Mucosa of stomach (tissue), 1 donor: ENCODE data around the gene RFX4.

ENCODE experiments used
- H3K27me3 ChIP-seq: one replicate; pipeline ENCODE4 v1.7.0; 2013; ENCODE audit warnings: mild to moderate bottlenecking, low read length; ENCODE audit not compliant: control insufficient read depth, insufficient read depth
- H3K36me3 ChIP-seq: one replicate; pipeline ENCODE4 v1.7.0; 2013; ENCODE audit warnings: low read length; ENCODE audit not compliant: control insufficient read depth, insufficient read depth
- H3K4me1 ChIP-seq: one replicate; pipeline ENCODE4 v1.7.0; 2013; ENCODE audit warnings: mild to moderate bottlenecking, low read length; ENCODE audit not compliant: control insufficient read depth, insufficient read depth
- H3K4me3 ChIP-seq: one replicate; pipeline ENCODE4 v1.7.0; 2013; ENCODE audit warnings: low read length
- H3K9ac ChIP-seq: one replicate; pipeline ENCODE4 v1.7.0; 2013; ENCODE audit warnings: mild to moderate bottlenecking, low read length, moderate library complexity
- H3K9me3 ChIP-seq: one replicate; pipeline ENCODE4 v1.7.0; 2013; ENCODE audit warnings: mild to moderate bottlenecking, low read length, moderate library complexity; ENCODE audit not compliant: control insufficient read depth
- donor health status: Pancreatic carcinoma.

Gene RFX4

DNA sequence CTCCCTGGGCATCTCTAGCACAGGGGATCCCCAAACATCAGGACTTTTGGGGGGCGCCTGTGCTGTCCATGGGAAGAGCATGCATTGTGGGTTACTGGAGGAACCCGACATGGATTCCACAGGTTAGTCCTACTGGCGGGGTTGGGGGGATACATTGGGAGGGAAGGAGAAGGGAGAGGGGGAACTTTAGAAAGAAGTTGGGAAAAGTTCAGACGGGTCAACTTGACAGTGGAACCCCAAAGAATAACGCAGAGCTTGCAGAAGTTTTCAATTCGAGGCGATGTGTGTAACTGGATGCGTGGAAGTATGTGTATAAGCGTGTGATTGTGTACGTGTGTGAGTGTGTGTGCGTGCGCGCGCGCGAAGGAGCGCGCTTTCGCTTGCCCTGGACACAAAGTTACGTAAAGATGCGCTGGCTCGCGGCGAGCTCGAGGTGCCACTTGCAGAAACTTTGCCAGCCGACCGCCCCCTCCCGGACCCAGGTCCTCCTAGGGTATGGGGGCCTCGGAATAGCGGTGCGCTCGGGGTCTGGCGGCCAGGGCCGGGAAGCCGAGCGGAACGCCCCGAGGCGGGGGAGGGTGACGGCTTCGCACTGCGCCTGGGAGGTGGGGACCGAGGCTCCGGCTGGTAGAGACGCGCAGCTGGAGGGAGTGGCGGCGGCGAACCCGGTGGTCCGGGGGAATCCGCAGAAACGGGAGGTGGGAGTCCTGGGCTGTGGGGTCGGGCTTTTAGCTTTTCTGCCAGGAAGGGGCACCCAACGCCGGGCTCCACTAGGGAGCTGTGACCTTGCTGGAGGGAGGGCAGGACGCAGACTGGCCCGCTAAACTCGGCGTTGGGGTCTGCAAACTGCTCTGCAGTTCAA lies 669 bp downstream of the RFX4 start:
- Histone ChIP-seq H3K9me3 (no peaks in the 10 kb centered on the region), H3K9ac (no peak overlapping the region), H3K4me1 (peaks cover 14% of the 10 kb centered on the region), H3K4me3 (no peak overlapping the region), H3K27me3 (peaks cover 90% of the 10 kb centered on the region), H3K36me3 (no peaks in the 10 kb centered on the region)

DNA sequence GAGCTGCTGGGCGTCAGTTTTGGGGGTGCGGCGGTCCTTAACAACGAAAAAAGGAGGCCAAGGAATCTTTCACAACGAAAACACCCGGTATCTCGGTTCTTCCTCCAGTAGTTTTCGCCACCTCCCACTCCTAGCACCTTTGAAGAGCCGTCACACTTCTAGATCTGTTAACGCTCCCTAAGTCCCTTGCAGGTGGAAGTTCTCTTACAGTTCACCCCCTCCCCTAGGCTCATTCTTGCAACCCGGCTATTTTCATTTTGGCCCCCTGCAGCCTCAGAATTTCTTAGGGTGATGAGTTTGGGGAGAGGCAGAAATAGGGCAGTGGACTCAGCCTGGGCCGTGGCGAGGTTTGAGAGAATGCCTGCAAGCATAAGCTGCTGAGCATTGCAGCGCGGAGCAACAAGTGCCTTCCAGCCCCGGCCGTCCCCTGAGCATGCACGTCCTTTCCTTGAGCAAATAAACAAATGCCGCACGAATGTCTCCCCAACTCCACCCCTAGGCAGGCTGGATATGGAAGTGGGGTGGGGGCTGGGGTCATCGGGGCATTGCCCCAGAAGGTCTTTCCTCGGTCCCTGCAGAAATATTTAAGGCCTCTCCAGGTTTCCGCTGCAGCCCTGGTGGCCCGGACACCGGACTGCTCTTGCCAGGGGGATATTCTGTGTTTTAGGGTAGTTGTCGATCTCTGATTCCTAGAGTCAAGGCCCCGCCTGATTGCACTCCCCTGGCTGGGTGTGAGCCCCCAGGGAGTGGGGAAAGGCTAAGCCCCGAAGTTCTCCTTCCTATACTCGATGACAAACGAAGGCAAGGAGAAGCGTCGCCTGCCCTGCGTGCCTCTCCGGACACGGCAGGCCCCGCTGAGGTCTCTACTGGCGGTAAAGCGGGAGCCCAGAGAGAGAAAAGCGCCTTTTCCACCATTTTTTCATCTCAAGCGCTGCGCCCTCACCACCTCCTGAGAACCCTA lies 1.6 kb downstream of the RFX4 start:
- H3K9ac ChIP-seq, result no peak overlapping the region
- peaks cover 14% of the 10 kb centered on the region for H3K4me1 ChIP-seq
- no peak overlapping the region for H3K4me3 ChIP-seq
- H3K9me3 ChIP-seq, result no peaks in the 10 kb centered on the region
- peaks cover 98% of the 10 kb centered on the region for H3K27me3 ChIP-seq
- no peaks in the 10 kb centered on the region for H3K36me3 ChIP-seq

DNA sequence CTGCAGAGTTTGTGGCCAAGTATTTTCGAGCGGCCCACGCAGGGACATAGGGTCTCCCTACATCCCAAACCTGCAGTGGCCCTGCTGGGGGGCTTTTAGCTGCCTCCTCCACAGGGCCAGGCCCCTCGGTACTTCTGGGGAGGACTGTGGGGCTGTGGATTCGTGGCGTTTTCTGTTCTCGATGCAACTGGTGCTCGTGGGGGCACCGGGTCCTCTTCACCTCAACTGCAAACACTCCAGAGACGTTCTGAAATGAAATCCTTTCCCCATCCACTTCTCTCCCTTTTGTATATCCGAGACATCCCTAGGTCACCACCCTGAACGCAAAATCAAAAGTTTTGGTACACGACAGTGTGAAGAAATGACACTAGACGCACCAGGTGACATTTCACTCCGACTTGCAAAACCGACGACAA lies 2.3 kb downstream of the RFX4 start:
- Histone ChIP-seq H3K27me3 (peaks cover 97% of the 10 kb centered on the region), H3K9ac (no peak overlapping the region), H3K36me3 (no peaks in the 10 kb centered on the region), H3K4me1 (peaks cover 14% of the 10 kb centered on the region), H3K4me3 (no peak overlapping the region), H3K9me3 (no peaks in the 10 kb centered on the region)

DNA sequence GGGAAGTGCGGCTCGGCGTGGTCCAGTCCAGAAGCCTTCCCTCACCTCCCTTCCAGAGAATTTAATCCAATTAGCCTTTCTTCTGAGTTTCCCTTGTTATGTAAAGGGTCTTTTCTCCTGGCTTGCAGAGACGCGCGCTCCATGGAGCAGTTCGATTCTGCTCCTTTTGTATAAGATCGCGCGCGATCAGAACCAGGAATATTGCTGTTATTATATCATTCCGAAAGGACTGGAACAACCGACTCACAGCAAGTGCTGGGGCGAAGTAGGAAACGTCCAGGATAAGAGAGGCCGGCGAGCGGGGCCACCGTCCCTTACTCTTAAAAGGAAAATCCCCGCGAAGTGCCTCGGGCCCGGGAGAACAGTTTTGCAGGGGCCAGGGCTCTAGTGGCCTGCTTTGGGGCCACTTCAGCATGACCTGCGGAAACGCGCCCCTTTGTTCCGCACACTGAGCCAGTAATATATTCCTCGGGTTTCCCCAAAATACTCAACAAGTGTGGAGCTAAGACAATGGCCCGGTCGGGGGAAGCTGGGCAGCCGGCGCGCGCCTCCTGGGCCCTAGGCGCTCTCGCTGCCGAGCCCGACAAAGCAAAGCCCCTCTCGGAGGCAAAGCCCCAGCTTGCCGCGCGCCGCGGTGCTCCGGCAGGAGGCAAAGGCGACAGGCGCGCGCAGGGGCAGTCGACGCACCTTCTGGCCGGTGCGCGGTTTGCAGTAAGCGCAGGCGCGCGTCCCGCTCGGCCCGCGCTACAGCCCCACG lies 2.9 kb downstream of the RFX4 start:
- no peak overlapping the region for H3K4me3 ChIP-seq
- peaks cover 92% of the 10 kb centered on the region for H3K27me3 ChIP-seq
- no peaks in the 10 kb centered on the region for H3K9me3 ChIP-seq
- H3K36me3 ChIP-seq, result no peaks in the 10 kb centered on the region
- no peak overlapping the region for H3K9ac ChIP-seq
- peaks cover 14% of the 10 kb centered on the region for H3K4me1 ChIP-seq

DNA sequence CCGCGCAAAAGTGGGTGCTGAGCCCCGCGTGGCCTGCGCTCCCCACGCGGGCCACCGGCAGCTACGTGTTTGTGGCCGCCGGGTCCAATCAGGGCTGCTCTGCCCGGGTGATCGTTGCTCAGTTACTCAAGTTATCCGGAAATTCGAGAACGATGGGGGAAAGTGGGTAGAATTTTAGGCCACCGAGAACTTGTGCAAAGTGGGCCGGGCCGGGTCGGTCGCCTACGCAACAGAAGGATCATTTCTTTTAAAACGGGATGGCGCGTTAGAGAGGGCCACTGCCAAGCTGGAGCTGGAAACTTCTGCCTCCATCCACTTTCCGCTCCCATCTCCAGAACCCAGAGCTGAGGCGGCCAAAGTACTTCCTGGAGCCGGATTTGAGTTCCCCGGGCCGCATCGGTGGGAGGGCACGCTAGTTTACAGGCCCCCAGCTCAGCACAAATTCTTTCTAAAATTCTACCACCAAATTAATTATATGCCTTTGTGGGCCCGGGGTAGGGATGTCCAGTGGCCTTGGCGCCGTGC lies 3.5 kb downstream of the RFX4 start:
- H3K4me3 ChIP-seq, result no peak overlapping the region
- peaks cover 14% of the 10 kb centered on the region for H3K4me1 ChIP-seq
- no peak overlapping the region for H3K9ac ChIP-seq

DNA sequence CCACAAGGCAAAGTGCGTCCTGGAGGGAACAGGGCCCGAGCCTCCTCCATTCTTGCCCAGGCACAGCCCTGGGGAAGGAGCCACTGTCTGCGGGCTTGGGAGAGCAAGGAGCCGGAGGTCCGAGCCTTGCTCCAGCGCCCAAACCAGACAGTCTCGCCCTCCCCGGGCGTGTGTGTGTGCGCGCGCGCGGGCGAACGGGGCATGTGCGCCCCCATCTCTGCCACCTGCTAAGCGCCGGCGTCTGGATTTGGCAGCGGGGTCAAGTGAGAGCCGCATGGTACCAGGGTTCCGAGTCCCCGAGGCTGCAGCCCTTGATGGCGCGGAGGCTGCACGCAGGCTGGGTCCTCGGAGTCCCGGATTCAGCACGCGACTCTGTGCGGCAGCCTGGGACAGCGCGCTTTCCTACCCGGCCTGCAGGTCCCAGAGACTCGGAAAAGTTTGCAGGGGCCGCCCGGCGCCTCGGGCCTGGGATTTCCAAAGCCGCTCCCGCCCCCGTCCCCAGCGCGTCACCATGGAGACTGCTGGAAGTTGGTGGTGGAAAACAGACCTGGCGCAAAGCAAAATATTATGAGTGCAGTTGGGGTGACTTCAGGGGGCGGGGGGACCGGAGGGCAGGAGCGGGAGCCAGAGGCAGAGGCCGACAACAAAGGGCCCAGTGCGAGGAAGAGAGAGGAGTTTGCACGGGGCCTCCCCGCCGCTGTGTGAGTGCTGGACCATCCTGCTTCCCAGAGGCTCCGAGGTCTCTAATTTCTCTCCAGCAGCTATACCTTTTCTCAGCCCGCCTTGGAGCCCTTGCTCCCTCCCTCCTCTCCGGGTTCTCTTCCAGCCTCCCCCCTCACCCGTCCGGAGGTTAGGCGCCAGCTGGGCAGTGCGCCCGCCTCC lies 4.2 kb downstream of the RFX4 start:
- Histone ChIP-seq H3K4me1 (peaks cover 14% of the 10 kb centered on the region), H3K4me3 (no peak overlapping the region), H3K9ac (no peak overlapping the region), H3K27me3 (peaks cover 80% of the 10 kb centered on the region), H3K9me3 (no peaks in the 10 kb centered on the region), H3K36me3 (no peaks in the 10 kb centered on the region)

More for the DNA sequence above, 3.5 kb downstream of the RFX4 start:
- Histone ChIP-seq H3K27me3 (peaks cover 85% of the 10 kb centered on the region), H3K9me3 (no peaks in the 10 kb centered on the region), H3K36me3 (no peaks in the 10 kb centered on the region)

DNA sequence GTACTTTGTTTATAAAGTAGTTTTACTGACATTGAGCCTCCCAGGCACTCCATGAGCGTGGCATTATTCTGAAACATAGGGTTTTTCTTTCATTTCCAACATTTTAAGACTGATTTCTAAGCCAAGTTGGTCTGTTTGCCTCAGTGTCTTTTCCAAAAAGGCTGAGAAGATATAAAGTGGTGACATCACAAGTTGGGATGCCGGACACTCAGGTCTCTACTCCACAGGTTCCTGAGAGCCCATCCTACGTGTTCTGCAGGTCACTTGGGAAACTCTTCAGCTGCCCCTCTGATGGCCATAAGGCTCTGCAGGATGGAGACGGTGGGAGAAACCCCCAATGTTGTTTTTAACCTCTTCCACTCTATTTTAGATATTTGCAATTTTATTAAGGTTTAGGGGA lies 6.0 kb downstream of the RFX4 start:
- no peaks in the 10 kb centered on the region for H3K36me3 ChIP-seq
- H3K27me3 ChIP-seq, result peaks cover 63% of the 10 kb centered on the region
- H3K9me3 ChIP-seq, result no peaks in the 10 kb centered on the region
- H3K9ac ChIP-seq, result no peak overlapping the region
- H3K4me3 ChIP-seq, result no peak overlapping the region
- H3K4me1 ChIP-seq, result peaks cover 6% of the 10 kb centered on the region

DNA sequence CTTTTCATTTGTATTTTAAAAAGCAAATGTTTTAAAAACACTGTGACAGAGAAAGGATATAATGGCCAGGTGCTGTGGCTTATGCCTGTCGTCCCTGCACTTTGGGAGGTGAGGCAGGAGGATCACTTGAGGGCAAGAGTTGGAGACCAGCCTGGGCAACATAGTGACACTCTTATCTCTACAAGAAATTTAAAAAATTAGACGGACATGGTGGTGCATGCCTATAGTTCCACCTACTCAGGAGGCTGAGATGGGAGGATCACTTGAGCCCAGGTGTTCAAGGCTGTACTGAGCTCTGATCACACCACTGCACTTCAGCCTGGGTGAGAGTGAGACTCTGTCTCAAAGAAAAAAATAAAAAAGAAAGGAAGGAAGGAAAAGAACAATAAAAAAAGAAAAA lies 7.8 kb downstream of the RFX4 start:
- Histone ChIP-seq H3K27me3 (peaks cover 50% of the 10 kb centered on the region), H3K4me1 (no peaks in the 10 kb centered on the region), H3K4me3 (no peak overlapping the region), H3K36me3 (no peaks in the 10 kb centered on the region), H3K9ac (no peak overlapping the region), H3K9me3 (no peaks in the 10 kb centered on the region)

DNA sequence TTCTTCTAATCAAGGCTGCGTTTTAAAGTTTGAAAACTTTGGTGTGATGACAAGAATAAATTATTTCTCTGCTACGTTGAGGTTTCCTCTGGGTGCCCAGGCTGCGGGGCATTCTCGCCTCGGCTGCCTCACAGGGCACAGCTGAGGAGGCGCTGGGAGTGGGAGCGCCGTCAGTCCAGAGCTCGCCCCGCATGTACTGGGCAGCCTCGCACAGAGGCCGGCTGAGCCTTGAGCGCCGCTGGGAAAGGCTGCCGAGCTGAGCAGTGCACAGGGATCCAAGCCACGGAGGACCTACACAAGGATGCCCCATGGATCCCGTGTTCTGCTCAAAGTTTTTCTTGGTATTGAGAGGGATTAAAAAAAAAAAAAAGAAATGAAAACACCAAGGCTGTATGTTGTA lies 11.6 kb downstream of the RFX4 start:
- peaks cover 12% of the 10 kb centered on the region for H3K27me3 ChIP-seq
- H3K4me3 ChIP-seq, result no peak overlapping the region
- H3K9ac ChIP-seq, result no peak overlapping the region
- no peaks in the 10 kb centered on the region for H3K9me3 ChIP-seq
- no peaks in the 10 kb centered on the region for H3K4me1 ChIP-seq
- H3K36me3 ChIP-seq, result no peaks in the 10 kb centered on the region

DNA sequence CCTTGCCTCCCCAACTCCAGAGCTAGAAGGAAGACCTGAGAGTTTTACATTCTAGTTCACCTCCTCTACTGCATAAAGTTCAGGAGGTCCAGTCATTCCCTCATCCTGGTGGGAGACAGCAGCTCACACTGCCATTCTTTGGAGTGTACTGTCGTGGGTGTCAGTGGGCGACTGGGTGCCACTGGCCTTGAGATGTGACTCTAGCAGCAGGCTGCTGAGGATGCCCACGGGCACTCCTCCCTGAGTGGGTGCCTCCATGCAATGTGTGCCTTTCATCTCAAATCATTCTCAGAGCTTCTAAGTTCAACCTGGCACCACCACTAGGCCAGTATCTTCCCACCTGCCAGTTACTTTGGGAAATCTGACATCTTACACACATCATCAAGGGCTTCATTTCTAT lies 12.5 kb downstream of the RFX4 start:
- H3K27me3 ChIP-seq, result peaks cover 6% of the 10 kb centered on the region
- no peaks in the 10 kb centered on the region for H3K36me3 ChIP-seq
- no peaks in the 10 kb centered on the region for H3K4me1 ChIP-seq
- H3K9ac ChIP-seq, result no peak overlapping the region
- H3K9me3 ChIP-seq, result no peaks in the 10 kb centered on the region
- no peak overlapping the region for H3K4me3 ChIP-seq

DNA sequence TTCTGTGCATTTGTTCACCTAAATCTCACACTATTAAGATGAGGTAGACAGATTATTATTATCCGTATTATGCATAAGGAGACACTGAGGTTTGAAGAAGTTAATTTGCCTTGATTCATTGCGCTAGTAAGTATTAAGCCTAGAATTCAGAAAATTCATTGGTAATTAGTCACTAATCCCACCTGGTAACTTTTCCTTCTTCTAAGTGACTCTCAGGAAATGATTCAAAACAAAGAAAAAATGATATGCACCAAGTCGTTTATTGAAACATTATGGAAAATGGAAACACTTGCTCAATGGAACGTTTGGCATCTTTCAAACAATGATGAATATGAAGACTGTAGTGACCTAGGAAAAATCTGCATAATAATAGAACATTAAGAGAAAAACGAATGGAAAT lies 15.2 kb downstream of the RFX4 start:
- Histone ChIP-seq H3K27me3 (peaks cover 6% of the 10 kb centered on the region), H3K9me3 (no peaks in the 10 kb centered on the region), H3K36me3 (no peaks in the 10 kb centered on the region), H3K4me3 (no peak overlapping the region), H3K9ac (no peak overlapping the region), H3K4me1 (no peaks in the 10 kb centered on the region)
